GM12865 (cell line): Measurements from ENCODE around the gene LILRB4.
"Not testable (repeated sequence)": the region's sequence is repeated elsewhere in the genome, so short reads cannot be mapped to it uniquely, and the experiment has no call there.

ENCODE experiments used
- DNase-seq: peaks from one replicate; pipeline ENCODE4 v3.0.0; 2010; ENCODE audit warnings: low read depth
- H3K4me3 ChIP-seq: 2 replicates; pipeline ENCODE4 v1.5.1; 2011; ENCODE audit warnings: mild to moderate bottlenecking, low read depth, low read length, control low read depth
- TF ChIP-seq, protein P1 (sequence below): IDR thresholded peaks from 2 replicates; pipeline ENCODE4 v1.5.1; 2011; ENCODE audit warnings: low read length, control low read depth, low read depth, inconsistent platforms; ENCODE audit not compliant: insufficient read depth; ENCODE audit errors: missing control alignments

Gene LILRB4

DNA sequence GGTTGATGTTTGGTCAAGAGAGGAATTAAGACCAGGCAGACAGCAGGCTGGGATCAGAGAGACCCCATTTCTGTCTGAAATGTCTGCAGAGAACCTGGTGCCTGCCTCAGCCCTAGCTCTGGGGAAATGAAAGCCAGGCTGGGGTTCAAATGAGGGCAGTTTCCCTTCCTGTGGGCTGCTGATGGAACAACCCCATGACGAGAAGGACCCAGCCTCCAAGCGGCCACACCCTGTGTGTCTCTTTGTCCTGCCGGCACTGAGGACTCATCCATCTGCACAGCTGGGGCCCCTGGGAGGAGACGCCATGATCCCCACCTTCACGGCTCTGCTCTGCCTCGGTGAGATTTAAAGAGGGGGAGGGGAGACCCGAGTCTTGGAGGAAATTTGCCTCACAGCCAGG is at the start of gene LILRB4:
Gene LILRB4, plus strand, starts transcription at position 256 of the 400 bp plus-strand sequence. Its CDS starts 49 bp downstream, at position 305.
- peak within 1 kb of the TSS; percentile 19 for H3K4me3 ChIP-seq
- TF ChIP-seq, protein P1, sequence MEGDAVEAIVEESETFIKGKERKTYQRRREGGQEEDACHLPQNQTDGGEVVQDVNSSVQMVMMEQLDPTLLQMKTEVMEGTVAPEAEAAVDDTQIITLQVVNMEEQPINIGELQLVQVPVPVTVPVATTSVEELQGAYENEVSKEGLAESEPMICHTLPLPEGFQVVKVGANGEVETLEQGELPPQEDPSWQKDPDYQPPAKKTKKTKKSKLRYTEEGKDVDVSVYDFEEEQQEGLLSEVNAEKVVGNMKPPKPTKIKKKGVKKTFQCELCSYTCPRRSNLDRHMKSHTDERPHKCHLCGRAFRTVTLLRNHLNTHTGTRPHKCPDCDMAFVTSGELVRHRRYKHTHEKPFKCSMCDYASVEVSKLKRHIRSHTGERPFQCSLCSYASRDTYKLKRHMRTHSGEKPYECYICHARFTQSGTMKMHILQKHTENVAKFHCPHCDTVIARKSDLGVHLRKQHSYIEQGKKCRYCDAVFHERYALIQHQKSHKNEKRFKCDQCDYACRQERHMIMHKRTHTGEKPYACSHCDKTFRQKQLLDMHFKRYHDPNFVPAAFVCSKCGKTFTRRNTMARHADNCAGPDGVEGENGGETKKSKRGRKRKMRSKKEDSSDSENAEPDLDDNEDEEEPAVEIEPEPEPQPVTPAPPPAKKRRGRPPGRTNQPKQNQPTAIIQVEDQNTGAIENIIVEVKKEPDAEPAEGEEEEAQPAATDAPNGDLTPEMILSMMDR: no peak
- peak; percentile 69 for DNase-seq

DNA sequence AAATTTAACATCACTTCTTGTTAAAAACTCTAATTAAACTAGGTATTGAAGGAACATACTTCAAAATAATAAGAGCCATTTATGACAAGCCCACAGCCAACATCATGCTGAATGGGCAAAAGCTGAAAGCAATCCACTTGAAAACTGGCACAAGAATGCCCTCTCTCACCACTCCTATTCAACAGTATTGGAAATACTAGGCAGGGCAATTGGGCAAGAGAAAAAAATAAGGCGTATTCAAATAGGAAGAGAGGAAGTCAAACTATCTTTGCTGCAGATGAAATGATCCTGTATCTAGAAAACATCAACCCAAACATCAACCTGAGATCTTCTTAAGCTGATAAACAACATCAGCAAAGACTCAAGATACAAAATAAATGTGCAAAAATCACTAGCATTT is 48.1 kb upstream of the LILRB4 start:
- TF ChIP-seq, protein P1: no peak

DNA sequence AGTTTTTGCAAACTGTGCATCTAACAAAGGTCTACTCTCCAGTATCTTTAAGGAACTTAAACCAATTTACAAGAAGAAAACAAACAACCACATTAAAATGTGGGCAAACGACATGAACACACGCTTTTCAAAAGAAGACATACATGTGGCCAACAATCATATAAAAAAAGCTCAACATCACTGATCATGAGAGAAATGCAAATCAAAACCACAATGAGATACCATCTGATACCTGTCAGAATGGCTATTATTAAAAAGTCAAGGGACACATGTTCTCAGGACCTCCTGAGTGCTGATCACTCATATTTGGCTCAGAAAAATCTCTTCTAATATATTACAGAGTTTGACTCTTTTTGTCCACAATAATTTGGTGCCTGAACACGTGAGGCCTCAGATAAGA is 46.7 kb upstream of the LILRB4 start:
- DNase-seq: peak; percentile 67
- TF ChIP-seq, protein P1: no peak
- peak overlapping the region; percentile 53 for H3K4me3 ChIP-seq

More for the DNA sequence above, 48.1 kb upstream of the LILRB4 start:
- no peak for DNase-seq
- H3K4me3 ChIP-seq: no peak overlapping the region

DNA sequence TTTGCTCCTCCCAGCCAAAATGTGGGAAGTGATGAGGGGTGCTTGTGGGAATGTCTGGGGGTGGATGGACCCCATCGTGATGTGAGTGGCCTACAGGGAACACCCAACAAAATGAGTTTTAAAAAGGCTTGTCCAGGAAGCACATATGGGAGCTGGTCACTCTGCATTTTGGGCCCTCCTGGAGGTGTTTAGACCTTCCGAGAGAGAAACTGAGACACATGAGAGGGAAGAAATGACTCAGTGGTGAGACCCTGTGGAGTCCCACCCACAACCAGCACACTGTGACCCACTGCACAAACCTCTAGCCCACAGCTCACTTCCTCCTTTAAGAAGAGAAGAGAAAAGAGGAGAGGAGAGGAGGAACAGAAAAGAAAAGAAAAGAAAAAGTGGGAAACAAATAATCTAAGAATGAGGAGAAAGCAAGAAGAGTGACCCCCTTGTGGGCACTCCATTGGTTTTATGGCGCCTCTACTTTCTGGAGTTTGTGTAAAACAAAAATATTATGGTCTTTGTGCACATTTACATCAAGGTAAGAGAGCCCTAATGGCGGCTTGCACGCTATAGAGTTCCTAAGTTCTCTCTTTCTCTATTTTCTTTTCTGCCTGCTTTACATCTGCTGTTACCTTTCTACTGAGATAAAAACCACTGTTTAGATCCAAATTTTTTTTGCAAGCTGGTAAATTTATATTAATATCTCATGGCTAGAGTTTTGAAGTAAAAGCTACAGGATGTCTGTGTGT is 45.8 kb upstream of the LILRB4 start:
- DNase-seq: peak; percentile 96
- TF ChIP-seq, protein P1: no peak
- H3K4me3 ChIP-seq: peak overlapping the region; percentile 53

DNA sequence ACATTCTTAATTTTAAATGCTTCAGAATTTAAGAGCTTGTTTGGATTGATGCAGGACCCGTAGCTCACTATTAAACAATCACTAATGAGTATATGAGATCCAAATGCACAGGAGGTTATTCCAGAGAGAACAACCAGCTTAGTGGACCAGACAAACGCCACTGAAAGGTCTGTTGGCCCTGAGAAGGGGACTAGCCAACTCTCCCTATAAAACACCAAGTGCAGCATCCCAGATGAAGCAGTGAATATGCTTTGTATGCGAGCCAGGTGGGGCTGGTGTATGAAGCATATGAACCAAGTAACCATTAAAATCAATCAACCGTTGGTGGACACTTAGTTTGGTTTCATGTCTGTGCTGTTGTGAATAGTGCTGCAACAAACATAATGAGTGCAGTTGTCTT is 42.3 kb upstream of the LILRB4 start:
- TF ChIP-seq, protein P1: no peak
- DNase-seq: peak; percentile 40
- H3K4me3 ChIP-seq: peak overlapping the region; percentile 53

DNA sequence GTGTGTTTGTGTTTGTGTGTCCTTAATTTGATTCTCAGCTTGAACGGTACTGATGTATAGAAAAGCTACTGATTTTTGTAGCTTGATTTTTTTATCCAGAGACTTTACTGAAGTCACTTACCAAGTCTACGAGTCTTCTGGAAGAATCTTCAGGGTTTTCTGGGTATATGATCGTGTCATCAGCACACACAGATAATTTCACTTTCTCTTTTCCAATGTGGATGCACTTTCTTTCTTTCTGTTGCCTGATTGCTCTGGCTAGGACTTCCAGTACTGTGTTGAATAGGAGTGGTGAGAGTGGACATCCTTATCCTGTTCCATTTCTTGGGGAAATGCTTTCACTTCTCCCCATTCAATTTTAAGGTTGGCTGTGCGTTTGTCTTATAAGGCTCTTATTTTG is 40.4 kb upstream of the LILRB4 start:
- no peak for DNase-seq
- H3K4me3 ChIP-seq: peak overlapping the region; percentile 53
- TF ChIP-seq, protein P1: no peak

DNA sequence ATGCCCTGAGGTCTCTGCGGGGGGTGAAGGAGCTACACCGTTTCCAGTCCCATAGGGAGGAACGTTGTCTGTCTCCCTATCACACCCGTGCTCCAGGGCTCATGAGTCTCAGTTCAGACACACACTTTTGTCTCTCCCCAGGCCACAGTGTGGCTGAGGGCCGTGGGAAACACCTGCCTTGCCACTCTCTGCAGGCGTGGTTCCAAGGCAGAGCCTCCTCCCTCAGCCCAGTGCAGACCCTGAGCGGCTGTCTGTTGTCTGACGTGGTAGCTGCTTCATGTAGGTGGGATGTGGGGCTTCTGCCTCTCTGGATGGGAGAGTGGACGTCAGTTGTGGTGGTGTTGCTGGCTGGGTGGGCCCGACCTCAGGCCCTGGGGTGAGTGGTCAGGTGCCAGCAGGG is 38.6 kb upstream of the LILRB4 start:
- DNase-seq: not testable (repeated sequence)
- H3K4me3 ChIP-seq: peak overlapping the region; percentile 53

DNA sequence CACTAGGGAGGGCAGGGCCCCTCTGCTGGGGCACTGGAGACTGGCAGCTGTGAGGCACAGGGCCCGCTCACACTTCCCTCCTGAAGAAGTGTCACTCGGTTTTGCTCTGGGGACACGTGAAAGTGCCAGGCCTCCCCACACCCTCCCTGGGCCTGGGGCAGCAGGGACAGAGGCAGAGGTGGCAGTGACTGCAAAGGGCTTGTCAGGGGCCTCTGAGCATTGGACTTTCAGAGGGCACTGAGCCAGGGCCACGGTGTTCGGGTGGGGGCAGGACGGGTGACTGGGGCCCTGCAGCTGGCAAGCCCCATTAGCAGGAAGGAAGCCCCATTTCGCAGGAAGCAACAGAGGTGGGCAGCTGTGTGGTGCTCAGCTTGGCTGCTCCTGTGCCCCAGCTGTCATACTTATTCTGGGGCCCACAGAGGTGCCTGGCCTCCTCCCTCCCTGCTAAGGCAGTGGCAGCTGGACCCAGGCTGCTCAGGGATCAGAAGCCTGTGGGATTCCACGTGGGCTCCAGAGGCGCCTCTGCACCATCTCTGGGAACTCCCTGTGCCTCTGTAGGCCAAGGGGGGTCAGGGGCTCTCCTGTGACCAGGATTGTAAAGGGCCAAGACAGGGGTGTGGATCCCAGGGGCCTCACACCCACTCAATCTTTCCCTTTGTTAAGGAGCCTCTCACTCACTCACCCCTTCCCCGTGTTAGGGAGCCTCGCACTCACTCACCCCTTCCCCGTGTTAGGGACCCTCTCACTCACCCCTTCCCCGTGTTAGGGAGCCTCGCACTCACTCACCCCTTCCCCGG is 37.7 kb upstream of the LILRB4 start:
- H3K4me3 ChIP-seq: peak overlapping the region; percentile 53
- not testable (repeated sequence) for DNase-seq
